A172 (cell line): Measurements from ENCODE around the gene FGFR3. TPM values are rescaled to one million over a fixed set of nuclear protein-coding genes. Genes with fewer than 3 reads are reported as not detected.

ENCODE experiments used
- DNase-seq: peaks from one replicate; pipeline ENCODE4 v3.0.0-alpha.2; 2015; ENCODE audit warnings: low spot score
- total RNA-seq: library from RNA; depleted of rRNA; stranded (reverse); fragments of >200 nt; shearing (Covaris generic); gene quantifications from 2 replicates; pipeline ENCODE4 v1.2.3, GENCODE V29; 2014

The FGFR3 gene
- total RNA-seq, 1 experiment from 2014 or later = 19.8 TPM

DNA sequence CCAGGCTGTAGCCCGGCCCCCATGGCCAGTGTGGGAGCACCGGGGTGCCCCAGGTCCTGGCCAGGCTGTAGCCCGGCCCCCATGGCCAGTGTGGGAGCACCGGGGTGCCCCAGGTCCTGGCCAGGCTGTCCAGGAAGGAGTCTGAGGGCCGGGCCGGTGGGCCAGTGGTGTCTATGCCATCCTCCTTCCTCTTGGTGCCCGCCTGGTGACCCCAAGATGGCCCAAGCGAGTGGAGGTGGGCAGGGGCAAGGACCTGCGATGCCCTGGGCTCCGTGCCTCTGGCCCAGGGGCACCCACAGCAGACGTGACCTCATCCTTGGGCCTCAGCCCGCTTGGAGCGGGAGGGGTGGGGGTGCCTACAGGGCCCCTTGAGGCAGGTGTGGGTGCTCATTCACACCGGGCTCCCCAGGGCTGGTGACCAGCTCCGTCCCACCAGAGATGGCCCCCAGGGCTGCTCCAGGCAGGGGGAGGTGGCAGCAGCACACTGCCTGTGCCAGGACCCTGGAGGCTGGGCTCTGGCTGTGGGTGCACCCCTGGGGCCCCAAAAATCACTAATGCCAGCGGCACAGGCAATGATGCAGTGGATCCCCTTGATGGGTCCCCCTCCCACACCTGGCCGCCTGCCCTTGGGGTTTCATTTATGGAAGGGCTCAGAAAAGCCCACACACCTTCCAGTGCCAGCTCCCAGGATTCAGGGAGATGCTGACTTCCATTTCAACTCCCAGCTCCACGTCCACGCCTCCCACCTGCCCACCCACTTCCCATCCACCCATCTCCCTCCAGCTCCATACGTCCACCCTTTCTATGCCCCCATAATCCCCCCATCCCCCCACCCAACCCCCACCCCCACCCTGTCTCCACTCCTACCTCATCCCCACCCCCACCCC lies 36.0 kb upstream of the FGFR3 start:
- no peak for DNase-seq

DNA sequence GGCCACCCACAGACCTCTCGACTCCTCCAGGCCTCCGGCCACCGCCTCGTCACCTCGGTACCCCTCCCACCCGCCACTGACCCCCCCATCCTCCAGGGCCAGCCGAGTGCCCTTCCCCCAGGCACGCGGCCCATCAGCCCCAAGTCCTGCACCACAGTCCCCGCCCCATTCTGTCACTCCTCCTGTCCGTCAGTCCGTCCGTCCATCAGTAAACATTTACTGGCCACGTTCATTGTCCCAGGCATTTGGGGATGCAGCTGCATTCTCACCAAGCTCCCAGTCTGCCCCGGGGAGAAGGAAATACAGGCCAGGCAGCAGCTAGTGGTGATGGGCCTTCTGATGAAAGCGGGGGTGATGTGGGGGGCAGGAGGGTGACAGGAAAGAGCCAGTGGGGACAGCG lies 35.3 kb upstream of the FGFR3 start:
- no peak for DNase-seq

DNA sequence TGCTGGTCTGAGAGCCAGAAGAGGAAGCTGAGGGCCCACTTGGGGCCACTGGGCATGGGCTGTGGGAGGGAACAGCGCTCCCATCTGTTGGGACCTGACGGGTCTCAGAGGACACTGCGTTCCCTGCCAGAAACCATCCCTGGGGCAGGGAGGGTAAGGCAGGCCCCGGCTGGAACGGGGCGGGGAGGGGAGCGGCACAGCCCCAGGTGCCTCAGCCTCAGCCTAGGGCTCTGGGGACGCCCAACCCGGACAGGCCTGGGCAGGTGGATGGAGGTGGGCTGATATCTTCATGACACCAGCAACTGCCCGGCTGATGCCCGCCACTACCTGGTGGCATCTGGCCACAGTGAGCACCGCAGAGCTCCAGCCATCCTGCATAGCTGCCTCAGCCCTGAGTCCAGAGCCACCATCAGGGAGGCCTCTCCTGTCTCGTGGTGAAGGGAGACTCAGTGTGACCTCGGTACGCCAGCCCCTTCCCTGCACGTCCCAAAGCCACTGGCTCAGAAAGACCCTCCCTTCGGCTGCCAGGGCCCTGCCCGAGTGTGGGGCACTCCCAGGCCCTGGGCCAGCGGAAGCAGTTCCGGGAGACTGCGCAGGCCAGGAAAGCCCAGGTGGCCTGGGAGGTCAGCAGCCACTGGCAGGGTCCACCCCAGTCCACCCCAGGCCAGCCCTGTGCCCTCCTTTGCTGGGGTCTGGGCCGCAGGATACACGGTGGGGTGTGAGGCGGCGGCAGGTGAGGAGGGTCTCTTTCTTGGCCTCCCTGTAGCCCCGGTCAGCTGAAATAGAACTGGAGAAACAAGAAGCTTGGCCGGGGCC lies 34.6 kb upstream of the FGFR3 start:
- DNase-seq = no peak

DNA sequence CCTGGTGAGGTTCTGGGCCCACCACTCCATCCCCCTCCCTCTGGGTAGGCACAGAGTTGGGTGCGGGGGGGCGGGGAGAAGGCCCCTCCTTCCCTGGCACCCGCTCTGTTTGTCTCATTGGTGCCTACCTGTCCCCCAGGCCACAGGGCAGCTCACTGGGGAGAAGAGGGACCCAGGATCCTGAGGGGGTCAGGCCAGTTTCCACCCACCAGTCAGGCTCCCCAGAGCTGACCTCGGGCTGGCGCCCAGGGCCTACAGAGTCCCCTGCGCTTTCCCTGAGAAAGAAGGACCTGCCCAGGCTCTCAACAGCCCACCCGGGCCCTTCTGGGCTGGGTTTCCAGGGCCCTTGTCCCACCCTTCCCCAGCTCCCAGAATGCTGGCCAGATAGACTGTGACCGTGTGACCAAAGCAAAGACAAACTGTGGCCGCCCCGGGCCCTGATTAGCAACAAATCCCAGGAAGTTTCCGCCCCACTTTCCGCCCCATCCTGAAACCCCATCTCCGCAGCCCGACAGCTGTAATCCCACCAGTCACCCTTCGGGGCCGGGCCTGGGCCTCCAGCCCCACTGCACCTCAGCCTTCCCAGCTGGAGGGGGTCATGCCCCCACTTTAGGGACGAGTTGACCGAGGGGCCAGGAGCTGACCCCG lies 33.8 kb upstream of the FGFR3 start:
- no peak for DNase-seq

DNA sequence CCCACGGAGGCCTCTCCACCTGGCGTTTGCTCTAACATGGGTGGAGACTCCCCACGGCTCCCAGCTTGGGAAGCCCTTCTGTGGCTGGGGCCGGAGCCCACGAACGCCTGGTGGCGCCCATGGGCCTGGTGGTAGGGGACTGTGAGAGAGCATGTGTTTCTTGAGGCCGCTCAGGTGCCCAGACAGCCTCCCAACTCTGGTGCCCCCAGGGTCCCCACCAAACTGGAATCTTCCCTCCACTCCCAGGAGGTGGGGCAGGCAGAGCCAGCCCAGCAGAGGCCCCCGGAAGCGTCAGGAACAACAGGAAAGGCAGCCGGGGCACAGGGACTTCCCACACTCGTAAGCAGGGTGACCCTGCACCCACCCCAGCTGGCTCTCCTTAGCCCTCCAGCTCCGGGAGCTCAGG lies 33.3 kb upstream of the FGFR3 start:
- no peak for DNase-seq

DNA sequence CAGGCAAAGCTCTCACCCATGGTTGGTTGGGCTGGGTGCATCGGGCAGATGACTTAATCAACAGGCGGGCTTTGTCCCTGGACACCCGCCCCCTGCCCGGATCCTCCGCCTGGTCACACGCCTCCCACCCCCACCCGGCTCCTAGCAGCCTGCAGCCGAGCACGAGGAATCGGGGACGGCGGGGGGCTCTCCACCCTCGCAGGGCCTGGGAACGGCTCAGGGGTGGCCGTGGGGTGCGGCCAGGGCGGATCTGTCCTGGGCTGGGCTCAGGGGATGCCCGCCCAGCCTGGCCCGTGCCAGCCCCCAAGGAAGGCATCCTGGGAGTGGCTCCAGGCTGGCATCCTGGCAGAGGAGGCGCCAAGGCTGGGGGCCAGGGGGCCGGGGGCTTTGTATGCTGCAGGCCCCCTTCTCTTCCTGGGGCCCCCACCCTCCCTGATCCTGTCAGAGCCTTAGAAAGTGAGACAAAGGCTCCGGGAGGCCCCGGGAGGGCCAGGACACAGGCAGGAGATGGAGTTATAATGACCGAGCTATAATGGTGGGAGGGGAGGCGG lies 32.5 kb upstream of the FGFR3 start:
- DNase-seq = no peak

DNA sequence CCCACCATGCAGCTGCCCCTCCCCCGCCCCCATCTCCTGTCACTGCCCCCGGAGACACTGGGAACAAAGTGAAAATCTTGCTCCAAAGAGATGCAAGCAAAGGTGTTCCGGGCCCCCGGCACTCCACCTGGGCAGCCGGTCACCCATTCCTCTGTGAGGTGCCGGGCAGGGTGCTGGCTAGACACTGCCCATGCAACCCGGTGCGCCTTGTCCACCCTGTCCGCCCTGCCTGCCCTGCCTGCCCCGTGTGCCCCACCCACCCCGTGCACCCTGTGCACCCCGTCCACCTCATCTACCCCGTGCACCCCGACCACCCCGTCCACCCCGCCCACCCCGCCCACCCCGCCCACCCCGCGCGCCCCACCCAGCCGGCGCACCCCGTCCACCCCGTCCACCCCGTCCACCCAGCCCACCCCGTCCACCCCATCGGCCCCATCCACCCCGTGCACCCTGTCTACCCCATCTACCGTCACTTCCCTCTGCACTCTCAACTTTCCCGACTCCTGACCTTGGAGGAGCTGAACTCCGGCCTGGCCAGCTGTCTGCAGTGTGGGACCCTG lies 31.9 kb upstream of the FGFR3 start:
- no peak for DNase-seq

DNA sequence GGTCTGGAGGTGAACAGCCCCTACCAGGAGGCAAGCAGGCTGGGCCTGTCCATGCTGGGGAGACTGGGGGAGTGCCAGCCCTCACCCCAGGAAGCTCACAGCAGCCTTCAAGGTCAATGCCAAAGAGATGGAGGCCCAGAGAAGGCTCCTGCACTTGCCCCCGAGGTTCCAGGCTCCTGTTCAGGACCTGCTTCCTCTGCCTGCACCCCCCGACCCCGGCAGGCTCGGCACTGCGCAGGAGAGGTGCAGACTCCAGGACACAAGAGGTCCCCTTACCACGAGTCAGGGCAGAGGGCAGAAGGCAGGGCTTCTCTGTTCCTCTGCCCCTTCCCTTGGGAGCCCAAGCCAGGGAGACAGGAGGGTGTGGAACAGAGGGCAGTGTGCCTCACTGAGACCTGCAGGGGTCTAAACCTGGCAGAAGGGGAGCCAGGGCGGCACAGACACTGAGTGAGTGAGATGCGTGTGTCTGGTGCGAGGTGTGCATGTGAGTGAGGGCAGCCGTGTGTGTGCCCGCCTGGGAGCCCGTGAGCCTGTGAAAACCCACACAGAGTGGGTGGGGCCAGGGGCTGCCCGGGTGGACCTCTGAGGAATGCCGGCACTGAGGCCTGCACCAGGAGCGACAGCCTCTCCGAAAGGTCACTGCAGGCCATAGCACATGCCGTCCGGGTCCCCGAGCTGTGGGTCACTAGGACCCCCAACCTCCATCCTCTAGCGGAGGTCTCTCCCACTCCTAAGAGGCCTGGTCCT lies 30.7 kb upstream of the FGFR3 start:
- no peak for DNase-seq

DNA sequence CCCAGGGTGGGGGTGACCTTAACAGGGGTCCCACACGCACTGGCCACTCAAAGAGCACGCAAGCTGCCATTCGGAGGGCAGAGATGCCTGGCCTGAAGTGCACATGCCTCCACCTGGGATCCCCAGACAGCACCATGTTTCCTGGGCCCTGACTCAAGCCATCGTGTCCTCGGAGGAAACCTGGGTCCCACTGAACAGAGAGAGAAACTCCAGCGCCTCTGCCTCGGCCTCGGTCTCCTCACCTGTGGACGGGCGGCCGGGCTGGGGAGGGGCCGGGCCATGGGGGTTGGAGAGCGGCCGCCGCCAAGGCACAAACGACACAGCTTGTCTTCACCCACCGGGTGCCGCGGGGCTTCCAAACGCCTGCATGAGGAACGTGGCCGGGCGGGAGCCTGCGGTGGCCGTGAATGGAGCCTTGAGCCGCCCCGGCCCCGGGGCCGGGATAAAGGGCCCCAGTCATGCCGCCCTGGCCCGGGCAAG lies 30.0 kb upstream of the FGFR3 start:
- DNase-seq = no peak

DNA sequence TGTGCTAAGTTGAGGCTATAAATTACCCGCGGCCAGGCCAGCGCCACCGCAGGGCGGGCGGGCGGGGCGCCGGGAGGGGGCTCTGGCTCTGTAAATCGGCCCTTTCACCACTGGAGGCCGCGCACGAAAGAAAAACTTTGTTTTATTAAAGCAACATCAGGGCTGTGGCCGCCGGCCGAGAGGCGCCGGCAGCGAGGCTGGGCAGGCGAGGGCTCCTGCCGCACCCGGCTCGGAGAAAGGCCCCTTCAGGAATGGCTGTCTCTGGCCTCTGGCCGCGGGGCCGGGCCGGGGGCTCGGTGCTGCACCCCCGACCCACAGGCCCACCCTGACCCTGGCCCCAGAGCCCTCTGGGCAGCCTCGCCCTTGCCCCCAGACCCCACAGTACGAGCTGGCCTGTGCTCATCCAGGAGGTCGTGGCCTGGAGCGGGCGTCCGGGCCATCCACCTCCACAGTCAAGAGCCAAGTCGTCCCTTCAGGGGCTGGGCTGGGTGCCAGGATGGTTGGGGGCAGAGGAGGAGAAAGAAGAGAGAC lies 29.5 kb upstream of the FGFR3 start:
- no peak for DNase-seq

DNA sequence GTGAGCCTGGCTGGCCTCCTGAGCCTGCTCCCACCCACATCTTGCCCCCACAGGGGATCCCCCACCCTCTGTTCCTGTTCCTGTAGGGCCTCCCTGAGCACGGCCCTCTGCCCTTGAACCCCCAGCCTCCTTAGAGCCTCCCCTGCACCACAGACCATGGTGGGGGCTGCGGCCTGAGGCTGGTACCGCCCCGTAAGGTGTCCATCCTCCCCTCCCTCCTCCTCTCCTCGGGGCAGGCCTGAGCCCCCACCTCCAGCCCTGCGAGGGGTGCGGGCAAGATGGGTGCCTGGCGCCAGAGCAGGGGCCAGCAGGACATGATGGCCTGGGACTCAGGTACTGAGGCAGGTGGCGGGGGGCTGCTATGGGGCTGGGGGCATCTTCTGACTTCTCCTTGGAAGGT lies 28.4 kb upstream of the FGFR3 start:
- DNase-seq = no peak

DNA sequence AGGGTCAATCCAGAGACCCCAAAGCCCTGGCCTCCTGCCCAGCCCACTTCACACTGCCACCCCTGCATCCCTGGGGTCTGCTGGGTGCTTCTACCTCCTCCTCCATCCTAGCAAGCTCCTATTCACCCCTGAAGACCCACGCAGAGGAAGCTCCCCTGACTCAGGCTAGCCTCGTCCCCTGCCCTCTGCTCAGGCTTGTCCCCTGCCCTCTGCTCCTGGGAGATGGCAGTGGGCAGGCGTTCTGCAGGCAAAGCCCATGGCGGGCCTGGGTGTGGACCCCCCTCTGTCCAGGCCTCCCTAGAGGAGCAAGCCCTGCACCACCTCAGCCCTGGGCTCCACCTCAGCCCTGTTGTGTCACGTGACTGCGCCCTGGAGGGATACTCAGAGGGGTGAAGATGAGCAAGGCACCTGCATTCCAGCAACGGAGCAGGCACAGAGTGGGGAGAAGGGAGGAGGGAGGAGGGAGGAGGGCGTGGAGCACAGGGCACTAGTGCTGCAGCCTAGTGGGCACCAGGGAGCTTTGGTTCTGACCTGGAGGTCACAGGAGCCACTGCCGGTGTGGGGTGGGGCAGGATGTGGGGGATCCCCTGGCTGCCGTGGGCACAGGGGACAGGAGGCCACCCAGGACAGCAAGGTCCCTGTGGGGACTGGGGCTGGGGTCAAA lies 27.6 kb upstream of the FGFR3 start:
- peak; percentile 20 for DNase-seq

DNA sequence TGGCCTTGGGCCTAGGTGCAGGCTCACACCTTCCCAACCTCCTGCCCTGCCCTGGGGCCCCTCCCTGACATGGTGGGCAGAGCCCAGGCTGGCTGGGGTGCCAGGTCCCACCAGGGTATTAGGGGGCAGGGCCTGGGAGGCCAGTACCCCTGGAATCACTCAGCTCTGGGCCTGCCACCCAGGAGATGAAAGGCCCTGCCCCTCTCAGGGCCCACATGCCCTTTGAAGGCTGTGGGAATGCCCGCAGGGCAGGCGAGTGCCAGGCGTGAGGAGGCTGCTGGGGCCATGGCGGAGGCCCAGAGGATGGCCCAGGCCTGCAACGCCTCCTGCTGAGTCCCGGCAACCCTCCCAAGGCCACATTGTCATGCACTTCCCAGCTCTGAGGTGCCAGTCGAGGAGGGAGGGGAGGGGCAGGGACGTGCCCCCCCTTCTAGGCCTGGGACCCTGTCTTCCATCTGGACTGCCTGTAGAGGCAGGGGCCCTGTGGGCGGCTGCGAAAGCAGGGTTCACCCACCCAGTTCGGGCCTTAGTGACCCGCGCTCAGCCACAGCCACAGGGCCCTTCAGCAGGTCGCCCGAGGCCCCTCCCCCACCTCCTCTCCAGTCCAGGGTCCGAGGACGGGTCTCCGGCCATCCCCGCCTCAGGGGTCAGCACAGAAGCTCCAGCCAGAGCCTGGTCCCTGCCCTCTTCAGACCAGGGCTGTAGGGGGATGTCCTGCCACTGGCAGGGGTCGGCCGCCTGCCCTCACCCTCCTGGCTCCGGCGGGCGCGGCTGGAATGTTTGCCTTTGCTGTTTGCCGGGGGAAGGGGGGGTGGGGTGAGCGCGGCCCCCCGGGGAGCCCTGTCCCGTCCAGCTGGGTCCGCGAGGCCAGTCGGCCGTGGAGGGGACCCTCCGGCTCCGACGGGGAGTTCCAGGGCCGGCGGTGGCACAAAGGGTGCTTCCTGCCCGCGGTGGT lies 26.7 kb upstream of the FGFR3 start:
- DNase-seq = no peak

DNA sequence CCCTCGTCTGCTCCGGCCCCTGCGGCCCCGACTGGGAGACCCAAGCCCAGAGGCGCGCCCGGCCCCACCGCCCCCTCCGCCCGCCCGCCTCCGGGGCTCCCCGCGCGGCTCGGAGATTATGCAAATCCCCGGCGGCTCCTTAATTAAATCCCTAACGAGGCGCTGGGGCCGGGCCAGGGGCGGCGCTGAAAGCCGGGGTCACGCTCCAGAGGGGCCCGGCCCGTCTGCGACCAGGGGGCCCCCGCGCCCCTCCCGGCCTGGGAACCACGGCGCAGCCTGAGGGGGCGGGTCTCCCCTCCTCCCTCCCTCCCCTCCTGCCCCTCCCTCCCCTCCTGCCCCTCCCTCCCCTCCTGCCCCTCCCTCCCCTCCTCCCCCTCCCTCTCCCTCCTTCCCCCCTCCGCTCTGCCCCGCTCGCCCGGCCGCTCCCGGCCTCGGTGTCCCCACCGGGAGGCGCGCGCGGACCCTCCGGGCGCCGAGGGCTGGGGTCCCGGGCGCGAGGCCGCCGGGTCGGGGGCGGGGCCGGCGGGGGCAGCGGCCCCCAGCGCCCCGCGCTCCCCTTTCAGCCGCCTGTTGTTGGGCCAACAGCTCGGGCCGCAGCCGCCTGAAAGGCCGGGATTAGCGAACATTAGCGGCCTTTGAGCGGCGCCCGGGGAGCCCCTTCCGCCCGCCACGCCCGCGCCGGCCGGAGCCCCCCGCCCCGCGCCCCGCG lies 25.9 kb upstream of the FGFR3 start:
- DNase-seq = no peak

DNA sequence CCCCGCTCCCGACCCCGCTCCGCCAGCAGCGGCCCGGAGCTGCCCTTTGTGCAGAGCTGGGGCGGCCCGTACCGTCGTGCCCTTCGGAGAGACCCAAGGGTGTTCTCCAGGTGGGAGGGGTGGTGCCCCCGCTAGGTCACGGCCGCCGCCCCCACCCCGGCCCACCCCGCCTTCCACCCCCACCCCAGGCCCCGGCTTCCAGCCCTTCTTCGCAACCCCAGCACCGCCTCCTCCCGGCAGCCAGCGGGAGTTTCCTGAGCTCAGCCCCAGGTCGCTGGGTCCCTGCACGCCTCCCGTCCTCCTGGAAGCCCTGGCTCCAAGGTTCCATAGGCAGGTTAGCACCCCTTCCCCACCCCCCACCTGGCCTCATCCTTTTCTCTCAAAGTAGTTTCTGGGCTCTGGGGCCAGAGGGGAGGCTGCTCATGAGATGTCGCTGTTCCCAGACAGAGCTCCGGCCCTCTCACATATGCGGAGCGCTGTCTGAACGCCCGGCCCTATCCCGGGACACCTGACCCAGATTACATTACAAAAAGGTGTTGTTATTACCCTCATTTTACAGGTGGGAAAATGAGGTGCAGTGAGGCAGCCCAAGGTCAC lies 25.2 kb upstream of the FGFR3 start:
- no peak for DNase-seq

DNA sequence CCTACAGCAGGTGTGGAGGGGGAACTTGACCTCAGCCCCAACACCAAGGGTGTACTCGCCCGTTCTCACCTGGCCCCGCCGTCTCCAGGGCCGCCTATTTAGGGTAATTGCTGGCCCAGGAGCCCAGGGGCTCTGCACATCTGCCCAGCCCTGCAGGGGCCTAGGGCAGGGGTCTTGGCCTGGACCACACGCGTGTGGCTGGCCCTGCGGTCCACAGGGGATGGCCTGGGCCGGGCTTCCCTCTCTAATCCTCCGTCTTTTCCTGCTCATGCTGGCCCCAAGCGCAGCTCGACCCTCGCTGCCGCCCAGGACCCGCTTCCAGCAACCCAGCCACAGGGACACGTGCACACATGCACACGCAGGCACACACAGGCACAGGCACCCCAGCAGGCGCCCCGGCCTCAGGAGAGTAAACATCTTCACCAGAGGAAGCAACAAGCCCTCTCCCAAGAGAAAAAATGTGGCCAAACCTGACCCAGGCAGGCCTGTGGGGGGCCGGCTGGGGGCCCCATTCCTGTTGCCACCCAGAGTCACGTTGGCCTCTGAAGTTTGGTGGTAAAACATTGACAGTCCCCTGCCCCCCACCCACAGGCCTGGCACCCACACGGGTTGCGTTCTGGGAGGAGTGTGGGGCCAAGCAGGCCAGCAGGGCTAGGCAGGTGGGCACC lies 24.6 kb upstream of the FGFR3 start:
- DNase-seq = no peak

DNA sequence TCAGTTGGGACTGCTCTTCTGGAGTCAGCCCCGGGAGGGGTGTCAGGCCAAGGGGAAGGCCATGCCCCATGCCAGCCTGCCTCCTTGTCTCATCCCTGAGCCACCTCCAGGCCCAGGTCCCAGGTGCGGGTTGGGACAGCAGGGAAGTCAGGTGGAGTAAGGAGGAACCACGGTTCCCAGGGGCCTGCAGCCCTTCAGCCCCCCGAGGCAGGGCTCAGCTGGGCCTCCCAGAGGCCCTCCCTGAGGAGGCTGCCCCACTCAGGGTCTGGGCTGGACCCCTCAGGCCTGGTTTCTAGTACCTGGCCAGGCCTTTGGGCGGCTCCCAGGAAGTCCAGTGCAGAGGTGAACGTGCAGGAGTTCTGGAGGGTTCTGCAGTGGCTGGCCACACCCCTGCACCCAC lies 23.4 kb upstream of the FGFR3 start:
- DNase-seq = no peak
